Cardiac septum (tissue), 1 donor: Measurements from ENCODE around the gene P2RY14. TPM values are rescaled to one million over a fixed set of nuclear protein-coding genes. Genes with fewer than 3 reads are reported as not detected.

Experiments
- DNase-seq: peaks from one replicate; pipeline ENCODE4 v3.0.0-alpha.2; 2020; ENCODE audit warnings: low spot score
- intact Hi-C: fragments of 100-400 bp; cut with DNase I; formaldehyde crosslinking; loops from one replicate; pipeline ENCODE4 v1.14.0; 2022
- total RNA-seq: library from RNA; stranded (reverse); fragmentation: NEBNext Ultra II Directional; extraction: Animal tissue kit (Norgen Biotek cat#: 25700); gene quantifications from one replicate; pipeline ENCODE4 v1.2.1, GENCODE V29; 2021
- donor health status: DM: no; HTN: no; CAD: no.

Gene P2RY14
- total RNA-seq, 1 donor from 2014 or later = 1.6 TPM

DNA sequence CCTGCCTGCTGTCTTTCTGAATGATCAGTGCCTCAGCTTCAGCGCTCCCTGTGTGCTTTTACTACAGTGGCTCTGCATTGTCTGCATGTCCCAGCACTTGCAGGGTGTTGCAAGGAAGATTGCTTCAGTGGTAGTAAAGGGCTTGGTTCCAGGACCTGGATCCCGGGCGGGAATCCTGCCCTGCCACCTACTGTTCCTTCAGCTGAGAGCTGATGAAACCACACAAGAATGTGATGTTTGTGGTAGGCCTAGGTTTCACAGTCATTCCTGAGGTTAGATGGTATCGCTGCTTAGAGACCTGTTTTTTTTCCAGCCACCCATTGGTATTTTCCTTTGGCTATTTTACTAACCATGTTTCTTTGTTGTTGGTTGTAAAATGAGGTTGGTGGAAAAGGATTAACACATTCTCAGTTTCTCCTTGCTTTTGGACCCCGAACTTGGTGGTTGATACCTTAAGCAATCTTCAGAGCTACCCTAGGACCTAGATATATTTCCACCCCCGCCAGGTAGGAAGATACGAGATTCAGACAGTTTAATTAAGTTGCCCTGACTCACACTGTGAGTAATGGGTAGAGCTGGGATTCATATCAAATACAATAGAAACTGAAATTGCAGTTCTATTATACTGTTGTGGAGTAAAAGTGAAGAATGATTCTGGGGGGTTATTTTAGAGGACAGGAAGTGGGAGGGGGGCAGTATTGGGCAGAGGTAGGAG is 26.9 kb upstream of the P2RY14 start:
- no peak for DNase-seq
- intact Hi-C loops = no loop called here

- intact Hi-C loops = no loop called here
- DNase-seq = no peak
Measured at GRCh38 chr3:151303751-151304150, 25.4 kb upstream of the P2RY14 start.

DNA sequence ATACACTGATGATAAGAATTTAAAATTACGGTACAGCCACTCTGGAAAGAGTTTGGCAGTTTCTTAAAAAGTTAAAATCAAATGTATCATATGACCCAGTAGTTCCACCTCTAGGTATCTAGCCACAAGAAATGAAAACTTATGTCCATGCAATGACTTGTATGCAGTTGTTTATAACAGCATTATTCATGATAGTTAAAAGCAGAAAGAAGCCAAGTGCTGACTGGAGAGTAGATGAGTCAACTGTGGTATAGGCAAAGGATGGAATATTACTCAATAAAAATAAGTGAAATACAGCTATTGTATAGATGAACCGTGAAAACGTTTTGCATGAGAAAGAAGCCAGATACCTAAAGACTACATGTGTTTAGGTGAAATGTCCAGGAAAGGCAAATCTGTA is 23.4 kb upstream of the P2RY14 start:
- intact Hi-C loops = no loop called here
- no peak for DNase-seq

DNA sequence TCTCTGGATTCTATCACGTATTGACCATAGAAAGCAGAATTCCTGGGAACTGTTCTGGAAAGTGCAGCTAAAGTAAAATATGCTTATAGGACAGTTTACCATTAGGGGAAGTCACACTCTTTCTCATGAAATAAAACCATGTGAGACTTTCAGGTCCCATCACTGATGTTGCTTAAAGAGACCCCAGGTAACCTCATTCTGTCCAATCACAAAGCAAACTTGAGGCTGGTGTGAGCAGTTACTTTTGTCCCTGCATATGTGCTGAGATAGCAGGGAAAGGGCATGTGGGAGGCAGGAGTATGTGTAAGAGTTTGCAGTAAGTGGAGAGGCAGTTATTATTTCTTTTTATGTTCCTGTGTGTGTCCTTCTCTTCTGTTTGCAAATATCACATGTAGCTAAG is 22.2 kb upstream of the P2RY14 start:
- no peak for DNase-seq
- intact Hi-C loops = no loop called here

DNA sequence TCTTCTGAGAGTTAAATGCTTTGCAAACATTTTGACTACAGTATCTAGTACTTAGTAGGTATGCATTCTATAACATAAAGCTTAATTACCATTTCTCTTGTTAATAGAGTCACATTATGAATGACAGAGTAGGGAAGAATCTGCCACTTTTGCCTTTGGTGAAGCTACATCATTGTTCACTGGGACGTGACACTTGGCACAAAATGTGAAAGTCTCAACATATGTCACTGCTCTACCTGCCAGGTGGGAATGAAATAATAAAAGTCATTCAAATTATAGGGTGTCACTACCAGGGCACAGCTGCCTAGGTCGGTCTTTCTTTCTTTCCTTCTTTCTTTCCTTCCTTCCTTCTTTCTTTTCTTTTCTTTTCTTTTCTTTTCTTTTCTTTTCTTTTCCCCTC is 20.7 kb upstream of the P2RY14 start:
- intact Hi-C loops = no loop called here
- no peak for DNase-seq

DNA sequence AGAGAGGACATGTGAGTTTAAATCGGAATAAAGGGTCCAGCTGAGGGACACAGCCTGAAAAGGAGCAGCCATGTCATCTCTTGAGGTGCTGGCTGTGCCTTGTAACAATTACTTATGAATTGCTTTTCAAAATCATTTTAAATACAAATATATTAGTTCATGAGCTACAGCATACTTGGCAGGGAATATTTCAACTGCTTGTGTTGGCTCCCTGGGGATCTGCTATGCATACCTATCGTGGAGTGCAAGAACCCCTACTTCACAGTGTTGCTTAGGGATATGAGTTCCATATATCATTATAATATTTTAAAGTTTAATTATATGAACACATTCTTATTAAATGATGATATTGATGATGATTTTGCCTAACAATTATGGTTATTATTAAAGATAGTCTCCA is 19.1 kb upstream of the P2RY14 start:
- intact Hi-C loops = no loop called here

DNA sequence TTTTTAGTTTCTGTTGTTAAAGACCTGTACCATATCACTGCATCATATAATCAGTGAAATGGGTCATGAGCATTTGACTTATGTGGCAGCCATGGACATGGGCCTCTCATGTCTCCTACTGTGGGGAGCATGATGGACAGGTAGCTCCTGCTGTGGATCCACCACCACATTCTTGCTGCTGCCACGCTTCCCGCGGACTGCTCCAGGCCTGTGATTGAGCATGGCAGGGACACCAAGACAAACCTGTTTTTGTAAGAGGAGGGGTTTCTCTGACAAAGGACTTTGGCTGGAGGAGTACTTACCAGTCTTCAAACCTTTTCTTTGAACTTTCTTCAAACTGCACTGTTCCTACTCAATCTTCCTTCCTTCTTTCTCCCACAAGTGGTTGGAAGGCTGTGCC is 17.9 kb upstream of the P2RY14 start:
- DNase-seq = no peak
- intact Hi-C loops = no loop called here

More for the DNA sequence above, 19.1 kb upstream of the P2RY14 start:
- DNase-seq = no peak

GRCh38 chr3:151293127-151293526 is 14.8 kb upstream of the P2RY14 start:
- intact Hi-C loops = no loop called here
- no peak for DNase-seq

GRCh38 chr3:151290673-151291072 is 12.3 kb upstream of the P2RY14 start:
- no peak for DNase-seq
- intact Hi-C loops = no loop called here

GRCh38 chr3:151289445-151289844 is 11.1 kb upstream of the P2RY14 start:
- DNase-seq = no peak
- intact Hi-C loops = no loop called here

GRCh38 chr3:151285940-151286339 is 7.6 kb upstream of the P2RY14 start:
- intact Hi-C loops = no loop called here
- DNase-seq = no peak

DNA sequence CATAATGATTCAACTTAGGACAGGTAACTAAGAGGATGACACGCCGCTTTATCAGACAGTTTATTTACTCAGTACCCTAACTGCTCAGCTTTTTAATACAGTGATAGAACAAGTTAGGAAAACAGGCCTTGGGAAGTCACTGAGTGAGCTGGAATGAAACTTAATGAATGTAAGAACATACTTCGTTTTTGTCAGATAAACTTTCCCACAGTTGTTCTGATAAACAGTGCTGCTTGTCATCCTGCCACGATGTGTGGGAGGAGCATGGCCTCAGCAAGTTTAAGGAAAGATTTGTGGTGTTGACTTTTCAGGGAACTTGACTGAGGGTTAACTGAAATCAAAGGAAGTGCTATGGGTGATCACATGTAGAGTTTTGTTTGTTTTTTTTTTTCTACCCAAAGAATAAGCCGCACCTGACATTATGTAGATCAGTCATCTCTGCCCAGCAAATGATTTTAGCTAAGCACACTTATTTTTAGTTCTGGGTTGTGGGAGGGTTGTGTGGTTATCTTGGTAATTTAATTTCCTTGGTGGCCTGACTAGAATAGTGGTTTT is 5.6 kb upstream of the P2RY14 start:
- no peak for DNase-seq
- intact Hi-C loops = loop anchor here (1.0 to 2.0 kb wide), 2 partner anchors 57 to 115 kb away; no protein-coding TSS in a partner anchor

GRCh38 chr3:151283387-151283786 is 5.0 kb upstream of the P2RY14 start:
- DNase-seq = no peak
- intact Hi-C loops = loop anchor here (1.0 to 2.0 kb wide), 2 partner anchors 56 to 115 kb away; no protein-coding TSS in a partner anchor

DNA sequence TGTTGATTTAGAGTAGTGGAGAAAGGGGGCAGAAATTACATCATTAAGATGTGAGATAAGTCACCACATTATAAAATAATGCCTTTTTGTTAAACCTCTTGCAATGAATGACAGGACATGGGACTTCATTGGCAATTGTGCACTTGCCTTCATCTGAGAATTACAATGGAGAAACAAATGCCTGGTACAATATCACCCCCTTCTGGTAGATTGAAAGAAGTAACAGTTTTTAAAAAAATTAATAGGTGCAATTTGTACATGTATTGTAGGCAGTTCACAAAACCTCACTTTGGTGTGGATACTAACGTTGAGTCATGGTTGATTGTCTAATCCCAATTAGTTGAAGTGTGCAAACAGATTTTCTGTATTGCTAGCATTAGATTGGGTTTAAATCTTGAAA is 4.6 kb upstream of the P2RY14 start:
- intact Hi-C loops = loop anchor here (1.0 to 2.0 kb wide), 2 partner anchors 56 to 114 kb away; no protein-coding TSS in a partner anchor
- no peak for DNase-seq

- intact Hi-C loops = loop anchor here (2.0 kb wide), 1 partner anchor 113 kb away; no protein-coding TSS in a partner anchor
- no peak for DNase-seq
Measured at GRCh38 chr3:151281671-151282324, 3.5 kb upstream of the P2RY14 start.

DNA sequence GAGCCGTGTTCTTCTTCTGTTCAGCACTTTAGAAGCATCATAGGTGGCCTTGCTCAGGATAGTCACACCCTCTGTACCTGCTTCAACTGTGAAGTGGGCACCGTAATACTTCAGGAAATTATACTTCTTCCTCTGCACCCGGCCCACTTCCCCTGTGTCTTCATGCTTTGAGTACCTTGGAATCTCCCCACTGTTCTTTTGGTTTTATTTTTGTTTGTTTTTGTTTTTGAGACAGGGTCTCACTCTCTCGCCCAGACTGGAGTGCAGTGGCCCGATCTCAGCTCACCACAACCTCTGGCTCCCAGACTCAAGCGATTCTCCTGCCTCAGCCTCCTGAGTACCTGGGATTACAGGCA is 1.7 kb downstream of the P2RY14 start:
- intact Hi-C loops = no loop called here
- DNase-seq = no peak

DNA sequence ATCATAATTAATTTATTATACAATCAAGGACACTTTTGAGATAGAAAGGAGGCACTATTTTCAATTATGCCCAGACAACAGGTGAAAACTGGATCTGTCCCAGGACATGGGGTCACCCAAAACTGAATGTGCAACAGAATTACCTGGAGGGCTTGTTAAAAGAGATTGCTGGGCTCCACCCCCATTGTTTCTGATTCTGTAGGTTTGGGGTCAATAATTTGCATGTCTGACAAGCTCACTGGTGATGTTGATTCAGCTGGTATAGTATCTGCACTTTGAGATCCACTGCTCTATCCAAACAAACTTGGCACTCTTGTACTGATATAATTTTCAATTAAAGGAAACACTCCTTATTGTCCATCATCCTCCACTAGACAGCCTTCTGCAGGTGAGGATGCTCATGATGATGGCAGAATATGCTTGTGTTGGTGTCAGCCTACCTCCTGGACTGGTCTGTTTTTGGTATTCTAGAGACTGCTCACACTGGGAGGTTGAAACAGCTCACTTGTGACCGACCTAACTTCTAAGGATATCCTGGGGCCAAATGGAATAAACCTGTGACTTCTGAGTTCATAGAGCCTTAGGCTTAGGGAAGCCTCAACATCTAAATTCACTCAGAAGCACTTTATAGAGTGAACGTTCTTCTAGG is 2.2 kb downstream of the P2RY14 start:
- intact Hi-C loops = no loop called here
- DNase-seq = no peak

- intact Hi-C loops = no loop called here
- no peak for DNase-seq
Measured at GRCh38 chr3:151275091-151275490, 3.3 kb downstream of the P2RY14 start.

GRCh38 chr3:151269631-151270030 is 8.7 kb downstream of the P2RY14 start:
- intact Hi-C loops = no loop called here

More at GRCh38 chr3:151269631-151270030, 8.7 kb downstream of the P2RY14 start:
- no peak for DNase-seq
